ENCODE data around the gene CPVL.

The CPVL gene

DNA sequence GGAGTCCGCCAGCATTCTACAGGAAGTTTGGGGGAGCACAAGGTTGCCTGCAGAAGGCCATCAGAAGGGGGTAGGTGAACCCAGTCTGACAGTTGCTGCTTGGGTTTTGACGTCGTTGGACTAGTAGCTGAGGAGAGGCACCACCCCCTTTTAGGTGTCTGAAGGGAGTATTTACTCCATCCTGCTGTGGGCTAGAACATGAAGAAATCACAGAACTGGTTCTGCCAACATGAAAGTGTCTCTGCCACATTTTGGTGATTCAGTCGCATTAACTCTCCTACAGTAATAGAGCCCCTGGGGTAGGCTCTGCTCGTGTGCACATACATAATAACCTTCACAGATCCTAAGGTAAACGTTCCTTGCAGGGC, 187.4 kb downstream of the CPVL start:
- DNase-seq, result no peak

DNA sequence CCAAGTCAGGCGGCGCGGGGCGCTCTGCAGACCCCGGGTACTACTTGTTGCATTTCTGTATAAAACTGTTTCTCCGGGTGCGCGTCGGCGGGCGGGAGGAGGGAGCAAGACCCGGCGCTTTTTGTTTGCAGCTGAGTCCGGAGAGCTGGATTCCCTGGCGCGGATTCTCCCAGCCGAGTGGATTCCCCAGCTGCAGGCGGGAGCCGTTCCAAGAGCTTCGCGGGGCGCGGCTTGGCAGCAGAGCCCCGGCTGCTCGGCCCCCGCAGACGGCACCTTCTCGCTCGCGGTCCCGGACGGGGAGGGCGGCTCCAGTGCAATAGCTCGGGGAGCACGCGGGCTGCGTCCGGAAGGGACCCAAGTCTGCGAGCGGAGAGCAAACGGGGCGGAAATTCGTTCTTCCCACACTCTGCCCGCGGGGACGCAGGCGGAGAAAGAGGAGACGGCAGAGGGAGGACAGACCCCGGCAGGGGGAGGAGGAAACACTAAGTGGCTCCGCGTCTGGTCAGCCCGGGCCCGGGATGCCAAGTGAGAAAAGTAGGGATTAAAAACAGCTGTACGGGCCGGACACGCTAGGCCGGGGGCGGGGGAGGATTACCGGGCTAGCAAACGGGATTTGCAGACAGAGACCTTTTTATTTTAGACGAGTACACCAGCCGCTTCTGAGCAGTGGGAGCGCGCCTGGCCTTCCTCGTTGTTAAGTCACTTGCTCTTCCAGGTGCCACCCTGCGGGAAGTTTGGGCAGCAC, 187.9 kb downstream of the CPVL start, which contains the start of gene TRIL:
TRIL (minus strand) TSS at position 96 of the 745 bp plus-strand sequence. CDS start 284 bp downstream, outside the sequence.
- no peak for DNase-seq

DNA sequence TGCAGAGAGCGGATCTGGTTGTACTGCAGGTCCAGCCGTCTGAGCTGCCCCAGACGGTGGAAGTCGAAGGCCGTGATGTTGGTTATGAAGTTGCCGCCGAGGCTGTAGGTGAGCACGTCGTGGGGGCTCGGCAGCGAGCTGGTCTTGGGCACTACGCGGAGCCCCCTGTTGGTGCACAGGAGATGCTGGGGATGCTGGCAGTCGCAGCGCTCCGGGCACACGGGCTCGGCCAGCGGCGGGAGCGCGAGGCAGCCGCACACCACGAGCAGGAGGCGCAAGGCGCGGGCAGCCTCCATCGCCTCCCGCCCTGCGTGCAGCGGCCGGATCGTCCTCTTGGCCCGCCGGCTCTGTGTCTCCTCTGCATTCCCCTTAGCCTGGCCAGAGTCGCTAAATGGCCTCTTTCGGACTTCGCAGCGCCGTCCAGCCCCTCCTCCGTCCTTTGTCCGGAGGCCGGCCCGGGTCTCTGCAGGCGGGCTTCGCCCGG, 188.5 kb downstream of the CPVL start:
- DNase-seq, result no peak

DNA sequence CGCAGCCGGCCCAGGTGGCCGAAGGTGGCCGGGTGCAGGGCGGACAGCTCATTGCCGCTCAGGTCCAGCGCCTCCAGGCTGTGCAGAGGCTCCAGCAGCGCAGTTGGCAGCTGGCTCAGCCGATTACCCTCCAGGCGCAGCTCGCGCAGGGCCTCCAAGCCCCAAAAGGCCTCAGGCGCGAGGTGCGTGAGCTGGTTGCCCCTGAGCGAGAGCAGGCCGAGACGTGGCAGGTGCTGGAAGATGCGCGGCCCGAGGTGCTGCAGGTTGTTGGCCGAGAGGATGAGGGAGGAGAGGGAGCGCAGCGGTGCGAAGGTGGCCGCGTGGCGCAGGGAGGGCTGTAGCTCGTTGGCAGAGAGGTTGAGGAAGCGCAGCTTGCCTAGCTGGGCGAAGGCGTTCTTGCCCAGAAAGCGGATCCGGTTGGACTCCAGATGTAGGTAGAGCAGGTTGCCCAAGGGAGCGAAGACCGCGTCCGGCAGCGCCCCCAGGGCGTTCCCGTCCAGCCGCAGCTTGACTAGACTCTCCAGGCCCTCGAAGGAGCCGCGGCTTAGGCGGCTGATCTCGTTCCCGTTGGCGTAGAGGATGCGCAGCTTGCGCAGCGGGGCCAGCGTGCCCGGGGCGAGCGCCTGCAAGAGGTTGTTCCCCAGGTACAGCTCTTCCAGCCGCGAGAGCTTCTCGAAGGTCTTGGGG, 189.1 kb downstream of the CPVL start:
- no peak for DNase-seq

DNA sequence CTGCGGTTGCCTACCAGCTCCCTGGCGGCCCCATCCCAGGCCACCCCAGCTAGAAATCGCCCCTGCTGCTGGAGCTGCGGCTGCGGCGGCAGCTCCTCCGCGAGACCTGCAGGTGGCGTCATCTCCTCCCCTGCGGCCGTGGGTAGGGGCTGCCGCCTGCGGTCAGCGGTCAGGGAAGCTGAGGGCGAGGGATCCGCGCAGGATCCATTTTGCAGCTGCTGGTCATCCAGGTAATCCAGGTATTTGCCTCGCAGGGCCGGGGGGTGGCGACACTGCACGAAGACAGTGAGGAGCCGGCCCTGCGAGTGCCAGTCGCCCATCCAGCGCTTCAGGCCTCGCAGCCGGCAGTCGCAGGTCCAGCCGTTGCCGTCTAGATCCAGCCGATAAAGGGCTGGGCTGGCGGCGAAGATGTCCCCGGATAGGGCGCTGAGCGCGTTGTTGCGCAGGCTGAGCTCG, 189.7 kb downstream of the CPVL start:
- peak in 1 of 2 donors; percentile 1 for DNase-seq

DNA sequence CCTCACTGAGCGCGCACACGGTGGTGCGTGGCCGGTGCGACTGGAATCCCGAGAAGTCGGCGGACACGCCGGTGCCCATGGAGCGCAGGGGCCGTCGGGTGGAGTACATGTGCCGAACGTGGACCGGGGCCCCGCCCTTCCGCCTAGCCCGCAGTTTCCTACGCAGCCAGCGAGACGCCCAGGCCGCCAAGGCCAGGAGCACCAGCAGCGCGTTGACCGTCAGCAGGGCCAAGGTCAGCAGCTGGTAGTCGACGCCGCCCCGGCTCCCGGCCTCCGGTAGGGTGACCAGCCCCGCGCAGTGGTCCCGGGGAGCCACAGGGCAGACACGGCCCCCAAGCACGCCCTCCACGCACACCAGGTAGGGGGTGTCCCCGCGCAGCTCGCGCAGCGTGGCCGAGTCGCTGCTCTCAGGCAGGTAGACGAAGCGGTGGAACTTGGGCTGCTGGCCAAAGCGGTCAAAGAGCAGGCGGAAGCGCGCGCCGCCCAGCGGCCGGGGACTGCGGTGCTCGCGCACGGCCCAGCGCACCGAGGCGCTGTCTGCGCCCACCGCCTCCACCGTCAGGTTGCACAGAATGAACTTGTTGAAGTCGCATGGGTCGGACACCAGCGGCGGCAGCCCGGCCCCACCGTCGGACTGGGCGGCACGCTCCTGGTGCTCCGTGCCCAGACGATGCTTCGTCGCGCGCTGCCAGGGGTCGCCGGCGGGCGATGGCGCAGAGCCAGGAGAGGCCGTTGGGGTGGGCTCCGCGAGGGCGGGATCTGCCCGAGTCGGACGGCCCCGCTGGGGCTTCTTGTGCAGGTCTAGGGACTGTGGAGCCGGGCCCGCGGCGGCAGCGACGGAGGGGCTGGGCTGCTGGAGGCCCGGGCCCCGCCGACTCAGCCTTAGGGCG, 190.4 kb downstream of the CPVL start:
- peak; percentile 17 to 25 for DNase-seq

DNA sequence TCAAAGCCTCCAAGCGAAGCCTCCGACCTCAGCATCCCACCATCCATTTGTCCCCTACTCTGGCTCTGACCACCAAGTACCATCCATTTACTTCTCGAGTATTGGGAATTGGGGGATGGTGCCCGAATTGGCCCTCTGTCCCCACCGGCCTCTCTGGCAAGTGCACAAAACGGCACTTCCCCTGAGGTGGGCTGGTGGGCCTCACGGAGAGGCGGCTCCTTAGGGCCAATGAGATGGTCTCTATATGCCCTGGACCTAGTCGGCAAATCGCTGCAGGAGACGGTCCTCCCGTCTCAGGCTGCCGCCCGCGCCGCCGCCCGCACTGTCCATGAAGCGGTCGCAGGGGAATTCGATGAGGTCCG, 191.0 kb downstream of the CPVL start:
- DNase-seq, result no peak

DNA sequence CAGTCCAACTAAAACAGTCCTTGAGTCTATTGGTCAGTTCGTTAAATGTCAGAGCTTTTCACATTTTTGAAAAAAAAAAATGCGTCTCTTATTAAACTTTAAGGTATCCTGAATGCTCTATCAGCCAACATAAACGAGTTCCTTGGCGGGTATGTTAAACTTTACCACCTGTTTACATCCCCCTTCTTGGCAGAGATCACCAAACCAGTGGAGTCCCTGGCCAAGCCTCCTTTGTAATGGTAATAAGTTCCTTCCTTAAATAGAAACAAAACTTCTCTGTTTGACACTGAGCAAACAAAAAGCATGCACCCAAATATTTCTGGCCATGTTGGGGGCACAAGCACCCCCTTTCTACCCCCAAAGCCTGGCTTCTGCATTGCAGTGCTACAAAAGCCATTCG, 191.4 kb downstream of the CPVL start:
- DNase-seq, result no peak

DNA sequence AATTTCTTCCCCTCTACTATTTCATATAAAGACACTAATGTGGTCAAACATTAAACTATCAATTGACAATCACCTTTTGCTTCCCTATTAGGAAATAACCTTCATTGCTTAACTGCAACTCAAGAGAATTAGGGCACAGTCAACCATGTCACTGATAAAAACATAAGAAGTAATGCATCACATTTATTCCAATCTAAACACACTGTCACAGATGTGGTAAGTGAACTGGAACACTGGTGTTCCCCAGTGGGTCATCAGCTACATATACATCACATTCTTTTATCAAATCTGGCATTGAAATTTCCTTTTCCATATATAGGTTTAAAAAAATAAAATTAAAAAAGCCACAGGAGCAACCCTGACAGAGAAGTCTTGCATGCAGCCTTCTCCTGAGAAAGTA, 191.9 kb downstream of the CPVL start:
- DNase-seq, result no peak

DNA sequence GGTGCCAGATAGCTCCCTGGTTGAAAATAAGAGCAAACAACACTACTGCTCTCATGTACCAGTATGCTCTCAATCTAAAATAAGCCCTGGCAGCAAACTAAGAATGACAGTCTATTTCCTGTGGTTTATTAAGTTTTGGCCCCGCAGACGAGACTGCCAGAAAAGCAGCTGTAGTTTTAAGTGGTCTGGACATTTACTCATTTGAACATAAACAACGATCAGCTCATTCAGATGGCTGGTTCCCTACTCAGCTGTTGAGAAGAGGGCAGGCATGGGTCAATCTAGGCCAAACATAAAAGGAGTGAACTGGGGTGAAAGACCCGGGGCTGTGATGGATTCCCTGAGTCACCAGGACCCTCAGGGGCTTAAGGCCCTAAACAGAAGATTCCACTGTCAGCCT, 192.7 kb downstream of the CPVL start:
- no peak for DNase-seq
